Measurements from ENCODE around the gene PTPRM. TPM values are rescaled to one million over a fixed set of nuclear protein-coding genes. Genes with fewer than 3 reads are reported as not detected.

The PTPRM gene
- total and polyA plus RNA-seq, 2 donors (not counting 3 experiments of a cell fraction or from before 2014, with no cell fraction given): 37.4 to 43.7 TPM

GRCh38 chr18:8375249-8375648 lies 808.1 kb downstream of the PTPRM start:
- TF ChIP-seq GATA2 (IDR thresholded peaks at IDR 0.05; ENCODE audit: insufficient read depth, insufficient read length, low read depth, low read length) (no peak), CTCF (IDR thresholded peaks at IDR 0.05; ENCODE audit: extremely low read depth in 1 of 2, insufficient read depth in 1 of 2, low read depth in 1 of 2, low read length in 2 of 2) (no peak), EZH2 (IDR thresholded peaks at IDR 0.05; ENCODE audit: borderline replicate concordance, low read depth, low read length, severe bottlenecking) (no peak), POLR2A (IDR thresholded peaks at IDR 0.05; ENCODE audit: low read depth, low read length) (no peak), FOS (IDR thresholded peaks at IDR 0.05; ENCODE audit: borderline replicate concordance, insufficient read depth, low read length) (no peak), MYC (IDR thresholded peaks at IDR 0.05; ENCODE audit: low read depth, low read length) (no peak), POLR2AphosphoS5 (IDR thresholded peaks at IDR 0.05; ENCODE audit: insufficient read depth, low read depth, low read length) (no peak), JUN (IDR thresholded peaks at IDR 0.05; ENCODE audit: borderline replicate concordance, insufficient read depth, insufficient read length, low read depth) (no peak), MAX (IDR thresholded peaks at IDR 0.05; ENCODE audit: insufficient read depth, insufficient read length) (no peak)
- POLR2A ChIA-PET: no interaction called here
- Histone ChIP-seq H3K27ac (ENCODE audit: insufficient read depth, low read depth, low read length) (no peak overlapping the region), H2AFZ (ENCODE audit: low read depth, low read length) (no peak overlapping the region), H3K4me2 (ENCODE audit: insufficient read depth, low read length) (no peak overlapping the region), H3K9me1 (replicated peaks; ENCODE audit: control insufficient read depth, extremely low read depth, insufficient read depth, low read length) (no peaks in the 10 kb centered on the region), H4K20me1 (replicated peaks; ENCODE audit: control insufficient read depth, extremely low read depth, insufficient read depth, low read length) (no peaks in the 10 kb centered on the region), H3K79me2 (ENCODE audit: control insufficient read depth, insufficient read depth, low read length) (no peaks in the 10 kb centered on the region), H3K4me1 (ENCODE audit: control insufficient read depth, extremely low read depth, insufficient read depth, low read length) (no peaks in the 10 kb centered on the region), H3K36me3 (ENCODE audit: control insufficient read depth in 2 of 2, extremely low read depth in 1 of 2, insufficient read depth in 2 of 2, low read length in 2 of 2) (no peaks in the 10 kb centered on the region), H3K9ac (replicated peaks; ENCODE audit: extremely low read depth, insufficient read depth, low read length) (no peak overlapping the region), H3K9me3 (replicated peaks; ENCODE audit: control insufficient read depth, insufficient read depth, low read length) (no peaks in the 10 kb centered on the region), H3K27me3 (ENCODE audit: control insufficient read depth in 2 of 2, insufficient read depth in 2 of 2, low read length in 2 of 2) (no peaks in the 10 kb centered on the region), H3K4me3 (replicated peaks in 1 of 3; ENCODE audit: insufficient read depth in 1 of 3, low read depth in 1 of 3, low read length in 3 of 3) (no peak overlapping the region)
- dilution Hi-C loops (cut with MboI; ENCODE audit: extremely low pct_ligation_motif_present, low sequenced_read_pairs): no loop called here
- intact Hi-C loops (cut with micrococcal nuclease): no loop called here
- BruUV-seq (replicated peaks): no TSS peak
- FAIRE-seq: no peak
- CTCF ChIA-PET: no interaction called here
- DNase-seq (ENCODE audit: low read depth, low spot score): no peak

Data from endothelial cell of umbilical vein (primary cell).